Measurements from ENCODE around the gene CENPK.
"Not testable (repeated sequence)": the region's sequence is repeated elsewhere in the genome, so short reads cannot be mapped to it uniquely, and the experiment has no call there.

The CENPK gene

GRCh38 chr5:65562731-65563701, at the start of gene CENPK, which contains the start of gene PPWD1:
TSS of gene CENPK (minus strand) at chr5:65563168. CDS start at chr5:65554907, 8,261 bp downstream.
TSS of gene PPWD1 (plus strand) at chr5:65563296. CDS start at chr5:65563311, 15 bp downstream.
- DNase-seq, result peak; percentile 91

- DNase-seq, result no peak
Measured at GRCh38 chr5:65612298-65612907, 49.4 kb upstream of the CENPK start.

GRCh38 chr5:65611524-65611923, 48.6 kb upstream of the CENPK start:
- peak; percentile 26 for DNase-seq

- not testable (repeated sequence) for DNase-seq
Measured at GRCh38 chr5:65601761-65602160, 38.8 kb upstream of the CENPK start.

GRCh38 chr5:65588694-65589093, 25.7 kb upstream of the CENPK start:
- no peak for DNase-seq

GRCh38 chr5:65577141-65577540, 14.2 kb upstream of the CENPK start:
- DNase-seq, result no peak

GRCh38 chr5:65570598-65571226, 7.7 kb upstream of the CENPK start:
- DNase-seq, result no peak

- DNase-seq, result no peak
Measured at GRCh38 chr5:65566505-65566904, 3.5 kb upstream of the CENPK start.

GRCh38 chr5:65563777-65564176, 809 bp upstream of the CENPK start:
- DNase-seq, result no peak

GRCh38 chr5:65556718-65557117, 6.2 kb downstream of the CENPK start:
- no peak for DNase-seq

GRCh38 chr5:65556181-65556580, 6.8 kb downstream of the CENPK start:
- DNase-seq, result no peak

- DNase-seq, result no peak
Measured at GRCh38 chr5:65555287-65555686, 7.7 kb downstream of the CENPK start.

- no peak for DNase-seq
Measured at GRCh38 chr5:65553941-65554340, 9.0 kb downstream of the CENPK start.

GRCh38 chr5:65548281-65548680, 14.7 kb downstream of the CENPK start:
- no peak for DNase-seq

- DNase-seq, result no peak
Measured at GRCh38 chr5:65546141-65546540, 16.8 kb downstream of the CENPK start.

GRCh38 chr5:65544473-65544872, 18.5 kb downstream of the CENPK start:
- no peak for DNase-seq

GRCh38 chr5:65539827-65540226, 23.1 kb downstream of the CENPK start:
- DNase-seq, result no peak

- DNase-seq, result no peak
Measured at GRCh38 chr5:65535529-65535987, 27.4 kb downstream of the CENPK start.

GRCh38 chr5:65530904-65531303, 32.1 kb downstream of the CENPK start:
- DNase-seq, result no peak

GRCh38 chr5:65525726-65526125, 37.2 kb downstream of the CENPK start:
- DNase-seq, result no peak

GRCh38 chr5:65512170-65512937, 50.6 kb downstream of the CENPK start:
- no peak for DNase-seq

- DNase-seq, result no peak
Measured at GRCh38 chr5:65508978-65509377, 54.0 kb downstream of the CENPK start.

GRCh38 chr5:65506961-65507360, 56.0 kb downstream of the CENPK start:
- no peak for DNase-seq

Data from NCI-H1092 treated with DMSO at 0.1 percent for 48 hours (cell line).